Measurements from ENCODE around the gene NCAM1.

- TF ChIP-seq CTCF (IDR thresholded peaks at IDR 0.05) = no peak
- TF ChIP-seq POLR2A (IDR thresholded peaks at IDR 0.05) = peak in 1 of 2 donors; percentile 66
Observed at GRCh38 chr11:113184498-113184897, 223.3 kb downstream of the NCAM1 start.
